NCI-H1417 (cell line): ENCODE results near the gene NCCRP1.

Experiments
- DNase-seq, 3 experiments: peaks; one replicate each; lab custom pipeline; 2025; lab: John Stamatoyannopoulos, UW

Gene NCCRP1

DNA sequence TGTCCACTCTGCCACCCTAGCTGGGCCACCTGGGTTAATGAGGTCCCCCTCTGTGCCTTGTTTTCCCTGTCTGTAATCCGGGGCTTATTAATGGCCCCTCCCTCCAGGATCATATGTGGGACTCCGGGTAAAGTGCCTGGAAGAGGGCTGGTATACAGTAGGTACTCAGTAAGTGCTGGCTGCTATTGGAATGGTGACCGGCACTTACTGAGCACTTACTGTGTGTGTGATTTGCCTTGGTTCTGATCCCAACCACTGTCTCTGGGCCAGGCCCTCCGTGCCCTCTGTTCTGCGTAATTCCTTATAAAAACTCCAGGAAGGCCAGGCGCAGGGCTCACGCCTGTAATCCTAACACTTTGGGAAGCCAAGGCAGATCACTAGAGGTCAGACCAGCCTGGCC is 30.9 kb upstream of the NCCRP1 start:
- DNase-seq: no peak

DNA sequence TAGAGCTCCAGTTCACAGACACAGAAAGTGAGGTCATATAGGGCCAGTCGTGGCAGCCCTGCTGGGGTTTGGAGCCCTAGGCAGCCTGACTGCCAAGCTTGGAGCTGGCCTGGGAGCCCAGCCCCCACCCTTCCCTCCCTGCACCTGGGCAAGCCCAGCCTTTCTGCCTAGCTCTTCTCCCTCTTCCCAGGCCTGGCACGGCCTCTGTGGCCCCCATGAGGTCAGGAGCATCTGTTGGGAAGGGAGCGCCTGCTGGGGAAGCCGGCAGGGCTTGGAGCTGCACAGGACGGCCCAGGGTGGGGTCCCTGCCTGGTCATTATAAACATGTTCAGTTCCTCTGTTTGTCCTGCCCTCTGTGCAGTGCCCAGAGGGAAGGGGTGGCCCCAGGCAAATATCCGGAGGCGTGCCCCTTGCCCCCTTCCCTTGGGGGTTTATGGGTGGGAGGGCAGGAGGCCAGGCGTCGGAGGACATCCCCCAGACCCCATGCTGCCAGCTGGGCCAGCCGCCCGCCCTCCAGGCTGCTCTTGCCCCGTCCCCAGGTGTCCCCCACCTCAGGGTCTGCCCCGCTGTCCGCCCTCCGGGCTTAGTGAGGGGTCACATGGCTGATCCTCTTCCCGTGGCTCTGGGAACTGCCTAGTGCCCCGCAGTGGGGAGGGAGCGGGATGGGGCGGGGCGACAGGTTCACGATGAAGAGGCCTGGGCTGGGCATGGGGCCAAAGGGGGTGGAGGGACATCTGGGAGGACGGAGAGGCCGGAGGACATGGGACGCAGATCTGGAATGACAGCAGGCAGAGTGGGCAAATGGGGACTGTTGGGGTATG is 30.0 kb upstream of the NCCRP1 start:
- DNase-seq: peak in 2 of 3 experiments; percentile 58 to 71

DNA sequence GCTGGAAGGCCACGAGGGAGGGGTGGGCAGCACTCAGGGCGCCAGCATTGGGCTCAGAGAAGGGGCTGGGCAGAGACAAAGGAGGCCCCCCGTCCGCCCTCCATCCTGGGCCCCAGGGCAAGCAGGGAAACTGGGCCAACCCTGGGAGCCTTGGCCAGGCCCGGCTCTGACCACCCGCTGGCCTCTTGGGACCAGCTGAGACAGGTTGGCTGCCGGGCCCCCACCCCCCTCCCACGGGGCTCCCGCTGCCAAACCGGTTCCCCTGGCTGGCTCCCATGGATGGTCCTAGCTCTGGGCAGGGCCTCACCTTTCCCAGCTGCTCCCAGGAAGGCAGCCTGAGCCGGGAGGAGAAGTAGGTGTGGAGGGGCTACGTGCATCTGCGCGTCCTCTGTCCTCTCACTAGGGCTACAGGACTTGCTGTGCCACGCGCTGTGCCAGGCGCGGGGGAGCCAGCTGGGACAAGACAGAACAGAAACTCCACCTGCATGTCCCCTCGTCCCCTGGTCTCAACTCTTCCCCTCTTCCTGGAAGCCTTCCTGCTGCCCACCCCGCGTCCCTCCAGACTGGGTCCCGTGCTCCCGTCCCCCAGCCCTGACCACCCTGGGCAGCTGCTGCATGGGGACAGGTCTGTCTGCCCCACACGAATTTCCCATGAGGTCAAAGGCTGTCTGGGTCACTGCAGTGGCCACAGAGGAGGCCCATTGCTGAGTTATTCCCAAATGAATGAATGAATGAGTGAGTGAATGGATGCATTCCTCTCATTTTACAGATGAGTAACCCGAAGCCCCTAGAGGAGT is 29.1 kb upstream of the NCCRP1 start:
- DNase-seq: peak in 2 of 3 experiments; percentile 57 to 72

DNA sequence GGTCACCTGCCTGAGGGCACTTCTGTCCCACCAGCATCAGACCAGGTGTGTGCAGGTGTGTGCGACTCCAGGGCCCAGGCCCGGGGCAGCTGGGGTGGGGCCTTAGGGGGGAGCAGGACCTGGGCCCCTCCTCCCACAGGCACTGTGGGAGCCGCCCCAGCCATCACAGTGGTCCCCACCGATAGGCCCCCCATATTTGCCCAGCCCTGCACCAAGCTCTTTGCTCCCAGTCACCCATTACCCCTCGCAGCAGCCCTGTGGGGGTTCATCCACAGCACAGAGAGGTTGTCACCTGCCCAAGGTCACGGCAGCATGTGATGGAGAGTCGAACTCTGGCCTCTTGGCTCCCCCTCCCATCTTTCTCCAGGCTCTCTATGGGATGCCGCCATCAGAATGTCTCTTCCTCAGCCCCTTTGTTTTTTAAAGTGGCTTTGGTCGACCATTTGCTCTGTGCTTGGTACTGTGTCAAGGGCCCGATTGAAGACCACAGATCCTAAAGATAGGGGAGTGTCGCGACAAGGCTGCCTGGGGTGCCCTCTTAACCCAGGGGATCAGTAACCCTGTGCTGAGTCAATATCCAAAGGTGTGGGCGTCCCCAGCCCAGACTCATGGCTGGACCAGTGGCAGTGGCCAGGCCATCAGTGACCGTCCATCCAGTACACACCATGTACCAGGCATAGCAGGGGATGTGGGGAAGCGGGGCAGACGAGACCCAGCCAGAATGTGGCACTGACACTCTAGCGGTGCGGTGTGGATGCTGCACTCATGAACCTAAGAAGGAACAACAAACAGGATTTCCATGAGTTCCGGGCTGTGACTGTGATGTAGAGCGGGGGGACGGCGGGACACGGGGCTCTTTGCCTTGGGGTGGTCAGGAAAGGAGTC is 28.3 kb upstream of the NCCRP1 start:
- no peak for DNase-seq

DNA sequence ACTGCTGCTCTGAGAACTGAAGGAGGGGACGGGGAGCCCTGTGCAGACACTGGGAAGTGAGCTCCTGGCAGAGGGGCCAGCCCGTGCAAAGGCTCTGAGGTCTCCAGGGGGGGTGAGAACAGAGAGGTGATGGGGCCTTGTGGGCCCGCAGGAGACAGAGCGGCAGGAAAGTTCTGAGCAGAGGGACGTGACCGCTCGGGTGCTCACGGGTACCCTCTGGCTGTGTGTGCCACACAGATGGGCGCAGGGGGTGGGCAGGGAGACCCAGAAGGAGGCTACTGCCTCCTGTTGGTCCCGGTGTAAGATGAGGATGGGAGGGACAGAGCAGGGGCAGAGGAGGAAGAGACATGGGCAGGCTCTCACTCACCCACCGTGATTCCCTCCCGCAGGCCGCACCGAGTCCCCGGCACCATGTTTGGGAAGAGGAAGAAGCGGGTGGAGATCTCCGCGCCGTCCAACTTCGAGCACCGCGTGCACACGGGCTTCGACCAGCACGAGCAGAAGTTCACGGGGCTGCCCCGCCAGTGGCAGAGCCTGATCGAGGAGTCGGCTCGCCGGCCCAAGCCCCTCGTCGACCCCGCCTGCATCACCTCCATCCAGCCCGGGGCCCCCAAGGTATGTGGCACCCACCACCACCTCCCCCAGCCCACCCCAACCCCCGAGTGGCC is 27.5 kb upstream of the NCCRP1 start:
- DNase-seq: no peak

DNA sequence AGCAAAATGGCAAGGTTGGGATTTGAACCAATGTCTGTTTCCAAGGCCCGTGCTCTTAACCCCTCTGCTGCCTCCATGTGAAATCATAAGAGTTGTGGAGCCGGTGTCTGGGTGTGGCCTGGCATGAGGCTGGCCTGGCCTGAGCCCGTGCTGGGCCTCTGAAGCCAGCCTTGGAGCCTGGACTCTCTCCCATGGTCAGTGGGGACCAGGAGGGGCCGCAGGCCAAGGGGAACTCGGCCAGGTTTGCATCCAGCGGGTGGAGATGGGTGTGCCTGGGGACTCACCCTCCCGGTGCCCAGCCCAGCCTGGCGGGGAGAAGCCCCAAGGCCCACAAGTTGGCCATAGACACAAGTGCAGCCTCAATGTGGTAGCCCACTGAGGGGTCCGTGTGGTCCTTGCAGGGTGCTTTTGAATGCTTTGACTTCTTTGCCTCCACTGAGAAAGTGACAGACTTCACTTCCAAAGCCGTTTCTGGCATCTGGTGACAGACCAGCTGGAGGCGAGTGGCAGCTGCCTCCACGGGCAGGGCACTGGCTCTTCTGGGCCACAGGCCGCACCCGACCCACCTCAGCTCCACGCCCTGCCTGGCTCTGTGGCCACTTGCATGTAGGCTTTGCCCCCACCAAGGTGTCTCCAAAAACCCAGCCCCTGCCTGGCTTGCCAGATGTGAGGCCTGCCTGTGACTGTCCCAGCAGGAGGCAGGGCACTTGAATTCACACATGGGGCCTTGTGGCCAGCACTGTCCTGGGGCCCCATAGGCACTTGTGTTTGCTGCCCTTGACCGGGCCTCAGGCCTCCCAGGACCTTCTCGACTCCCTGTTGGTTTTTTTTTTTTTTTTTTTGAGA is 26.2 kb upstream of the NCCRP1 start:
- DNase-seq: no peak

DNA sequence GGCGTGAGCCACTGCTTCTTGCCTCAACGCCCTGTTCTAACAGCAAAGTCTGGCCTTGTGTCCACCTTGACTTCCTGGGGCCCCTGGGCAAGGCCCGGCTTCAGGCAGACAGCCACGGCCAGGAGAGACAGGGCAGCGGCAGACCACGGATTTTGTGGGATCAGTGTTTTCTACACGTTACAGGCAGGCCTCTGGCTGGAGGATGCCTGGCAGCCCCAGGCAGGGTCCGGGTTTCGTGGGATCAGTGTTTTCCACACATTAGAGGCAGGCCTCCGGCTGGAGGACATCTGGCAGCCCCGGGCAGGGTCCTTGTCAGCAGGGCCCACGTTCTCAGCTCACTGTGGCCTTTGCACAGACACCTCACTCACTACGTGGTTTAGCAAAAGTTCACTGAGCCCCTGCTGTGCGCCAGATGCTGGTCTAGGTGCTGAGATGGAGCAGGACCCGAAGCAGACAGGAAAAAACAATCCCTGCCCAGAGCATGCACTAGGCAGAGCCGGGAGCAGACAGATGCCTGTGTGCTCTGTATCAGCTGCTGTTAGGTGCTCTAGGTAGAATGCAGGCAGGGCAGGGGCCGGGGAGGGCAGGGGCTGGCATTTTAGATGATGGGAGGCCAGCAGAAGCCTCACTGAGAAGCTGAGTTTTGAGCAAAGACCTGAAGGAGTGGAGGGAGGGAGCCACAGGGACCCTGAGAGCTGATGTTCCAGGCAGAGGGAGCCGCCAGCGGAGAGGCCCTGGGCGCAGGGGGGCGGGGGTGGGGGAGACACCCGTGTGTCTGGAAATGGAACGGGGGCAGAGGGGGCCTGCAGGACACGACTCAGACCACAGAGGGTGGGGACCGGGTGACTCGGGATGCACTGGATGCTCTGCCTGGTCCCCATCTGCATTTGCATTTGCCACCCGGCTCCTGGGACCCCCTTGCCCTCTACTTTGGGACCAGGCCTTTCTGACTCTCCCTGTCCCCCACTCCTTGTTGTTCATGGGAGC is 25.0 kb upstream of the NCCRP1 start:
- peak in 1 of 3 experiments; percentile 2 for DNase-seq

DNA sequence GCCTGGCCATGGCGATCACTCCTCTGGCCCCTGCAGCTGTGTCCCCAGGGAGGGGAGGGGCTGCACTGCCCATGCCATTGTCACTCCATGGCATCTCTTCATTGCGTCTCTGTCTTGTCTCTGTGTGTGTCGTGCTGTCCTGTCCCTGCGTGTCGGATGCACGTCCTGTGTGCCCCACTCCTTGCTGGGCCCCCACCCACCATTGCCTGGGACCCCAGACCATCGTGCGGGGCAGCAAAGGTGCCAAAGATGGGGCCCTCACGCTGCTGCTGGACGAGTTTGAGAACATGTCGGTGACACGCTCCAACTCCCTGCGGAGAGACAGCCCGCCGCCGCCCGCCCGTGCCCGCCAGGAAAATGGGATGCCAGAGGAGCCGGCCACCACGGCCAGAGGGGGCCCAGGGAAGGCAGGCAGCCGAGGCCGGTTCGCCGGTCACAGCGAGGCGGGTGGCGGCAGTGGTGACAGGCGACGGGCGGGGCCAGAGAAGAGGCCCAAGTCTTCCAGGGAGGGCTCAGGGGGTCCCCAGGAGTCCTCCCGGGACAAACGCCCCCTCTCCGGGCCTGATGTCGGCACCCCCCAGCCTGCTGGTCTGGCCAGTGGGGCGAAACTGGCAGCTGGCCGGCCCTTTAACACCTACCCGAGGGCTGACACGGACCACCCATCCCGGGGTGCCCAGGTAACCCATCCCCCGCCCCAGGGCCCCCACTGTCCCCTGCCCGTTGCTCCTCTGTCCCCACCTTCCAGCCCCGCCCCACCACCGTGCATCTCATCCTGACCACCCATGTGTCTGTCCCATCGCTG is 23.9 kb upstream of the NCCRP1 start:
- no peak for DNase-seq

DNA sequence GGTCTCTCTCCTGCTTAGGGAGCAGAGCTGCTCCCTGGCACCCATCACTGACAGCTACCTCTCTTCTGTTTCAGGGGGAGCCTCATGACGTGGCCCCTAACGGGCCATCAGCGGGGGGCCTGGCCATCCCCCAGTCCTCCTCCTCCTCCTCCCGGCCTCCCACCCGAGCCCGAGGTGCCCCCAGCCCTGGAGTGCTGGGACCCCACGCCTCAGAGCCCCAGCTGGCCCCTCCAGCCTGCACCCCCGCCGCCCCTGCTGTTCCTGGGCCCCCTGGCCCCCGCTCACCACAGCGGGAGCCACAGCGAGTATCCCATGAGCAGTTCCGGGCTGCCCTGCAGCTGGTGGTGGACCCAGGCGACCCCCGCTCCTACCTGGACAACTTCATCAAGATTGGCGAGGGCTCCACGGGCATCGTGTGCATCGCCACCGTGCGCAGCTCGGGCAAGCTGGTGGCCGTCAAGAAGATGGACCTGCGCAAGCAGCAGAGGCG is 23.2 kb upstream of the NCCRP1 start:
- DNase-seq: no peak

DNA sequence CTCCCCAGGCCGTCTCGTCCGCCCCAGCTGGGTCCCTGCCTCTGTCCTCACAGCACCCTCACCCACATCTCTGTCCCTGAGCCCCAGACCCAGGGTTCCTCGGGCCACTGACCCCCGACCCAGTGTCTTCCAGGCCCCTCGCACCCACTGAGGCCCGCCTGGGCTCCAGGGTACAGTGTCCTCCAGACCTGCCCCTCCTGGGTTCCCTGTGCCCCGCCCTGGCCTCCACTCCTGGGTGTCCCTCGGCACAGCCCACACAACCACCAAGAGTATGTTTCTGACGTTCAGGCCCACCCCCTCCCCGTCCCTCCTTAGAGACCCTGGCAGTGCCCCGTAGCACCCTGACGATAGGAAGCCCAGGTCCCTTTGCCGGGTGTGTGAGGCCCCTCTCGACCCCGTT is 22.6 kb upstream of the NCCRP1 start:
- no peak for DNase-seq

DNA sequence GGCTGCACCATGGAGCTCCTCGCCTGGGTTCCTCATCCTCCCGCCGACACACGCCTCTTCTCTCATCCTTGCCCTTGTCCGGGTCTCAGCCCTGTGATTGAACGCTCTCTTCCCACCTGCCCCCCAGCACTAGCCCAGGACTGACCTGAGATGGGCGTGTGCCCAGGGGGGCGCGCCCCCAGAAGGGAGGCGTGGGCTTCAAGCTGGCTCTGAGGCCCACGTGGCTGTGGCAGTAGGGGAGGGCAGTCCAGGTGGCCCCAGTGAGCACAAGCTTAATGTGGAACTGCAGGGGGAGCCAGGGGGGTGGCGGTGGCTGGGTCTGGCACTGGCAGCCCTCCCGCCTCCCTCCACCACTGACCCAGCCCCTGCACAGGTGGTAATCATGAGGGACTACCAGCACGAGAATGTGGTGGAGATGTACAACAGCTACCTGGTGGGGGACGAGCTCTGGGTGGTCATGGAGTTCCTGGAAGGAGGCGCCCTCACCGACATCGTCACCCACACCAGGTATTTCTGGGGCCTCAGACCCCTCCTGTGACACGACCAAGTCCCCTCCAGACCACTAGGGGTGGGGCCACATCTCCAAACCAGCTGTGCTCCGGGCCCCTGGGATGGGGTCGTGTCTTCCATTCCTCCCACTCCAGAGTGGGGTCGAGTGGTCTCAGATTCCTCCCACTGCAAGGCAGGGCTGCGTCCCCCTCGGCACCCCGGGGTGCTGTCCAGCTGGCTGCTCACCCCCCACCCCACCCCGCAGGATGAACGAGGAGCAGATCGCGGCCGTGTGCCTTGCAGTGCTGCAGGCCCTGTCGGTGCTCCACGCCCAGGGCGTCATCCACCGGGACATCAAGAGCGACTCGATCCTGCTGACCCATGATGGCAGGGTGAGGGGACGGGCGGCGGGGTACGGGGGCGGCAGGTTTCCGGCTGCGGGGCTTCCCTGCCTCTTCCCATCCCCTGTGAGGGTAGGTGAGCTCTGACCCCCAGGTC is 21.9 kb upstream of the NCCRP1 start:
- DNase-seq: no peak

DNA sequence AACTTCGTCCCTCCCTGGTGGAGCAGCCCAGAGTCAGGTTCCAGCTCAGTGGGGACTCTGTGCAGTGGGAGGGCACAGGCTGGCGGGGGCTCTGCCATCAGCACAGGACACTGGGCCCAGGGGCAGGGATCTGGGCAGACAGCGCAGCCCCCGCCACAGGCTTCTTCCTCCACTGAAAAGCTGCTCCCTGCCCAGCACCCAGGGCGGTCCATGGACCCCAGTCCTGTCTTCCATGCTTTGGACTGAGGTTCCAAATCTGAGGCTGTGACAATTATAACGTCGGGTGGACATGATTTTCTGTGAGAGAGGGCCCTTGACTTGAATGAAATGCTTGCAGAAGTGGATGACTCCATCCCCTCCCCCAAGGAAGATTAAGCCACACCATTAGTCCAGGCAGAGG is 21.2 kb upstream of the NCCRP1 start:
- no peak for DNase-seq

DNA sequence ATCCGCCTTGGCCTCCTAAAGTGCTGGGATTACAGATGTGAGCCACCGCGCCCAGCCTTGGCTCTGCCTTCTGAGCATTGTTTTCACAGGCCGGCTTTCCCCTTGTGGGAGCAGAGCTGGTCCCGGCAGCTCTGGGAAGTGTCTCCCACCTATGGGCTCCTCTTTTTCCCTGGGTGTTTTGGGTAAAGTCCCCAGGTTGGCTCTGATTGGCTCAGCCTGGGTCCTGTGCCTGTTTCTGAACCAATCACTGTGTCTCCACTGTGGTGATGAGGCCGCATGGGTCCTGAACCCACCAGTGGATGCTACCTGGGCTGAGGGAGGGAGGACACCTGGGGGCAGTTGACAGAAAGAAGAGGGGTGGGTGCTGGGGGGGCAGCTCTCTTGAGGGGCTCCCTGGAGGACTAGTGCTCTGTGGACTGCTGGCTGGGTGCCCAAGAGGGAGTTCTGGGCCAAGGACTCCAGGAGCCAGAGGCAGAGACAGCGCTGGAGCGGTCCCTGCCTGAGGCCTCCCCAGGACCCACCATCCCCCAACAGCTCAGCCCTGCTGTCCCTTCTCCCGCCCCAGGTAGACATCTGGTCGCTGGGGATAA is 19.6 kb upstream of the NCCRP1 start:
- no peak for DNase-seq

DNA sequence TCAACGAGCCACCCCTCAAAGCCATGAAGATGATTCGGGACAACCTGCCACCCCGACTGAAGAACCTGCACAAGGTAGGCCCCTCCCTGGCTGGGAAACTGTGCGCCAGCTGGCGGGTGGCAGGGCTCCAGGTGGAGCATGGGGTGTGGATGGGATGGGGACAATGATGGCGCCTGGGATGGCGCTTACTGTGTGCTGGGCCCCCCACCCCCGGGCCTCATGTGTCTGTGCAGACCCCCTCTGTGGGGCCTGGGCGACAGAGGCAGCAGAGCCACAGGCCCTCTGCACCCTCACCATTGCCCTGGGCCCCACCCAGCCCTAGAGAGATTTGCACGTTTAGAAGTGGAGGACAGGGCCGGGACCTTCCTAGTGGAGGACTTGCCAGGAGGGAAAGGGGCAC is 19.0 kb upstream of the NCCRP1 start:
- DNase-seq: no peak

DNA sequence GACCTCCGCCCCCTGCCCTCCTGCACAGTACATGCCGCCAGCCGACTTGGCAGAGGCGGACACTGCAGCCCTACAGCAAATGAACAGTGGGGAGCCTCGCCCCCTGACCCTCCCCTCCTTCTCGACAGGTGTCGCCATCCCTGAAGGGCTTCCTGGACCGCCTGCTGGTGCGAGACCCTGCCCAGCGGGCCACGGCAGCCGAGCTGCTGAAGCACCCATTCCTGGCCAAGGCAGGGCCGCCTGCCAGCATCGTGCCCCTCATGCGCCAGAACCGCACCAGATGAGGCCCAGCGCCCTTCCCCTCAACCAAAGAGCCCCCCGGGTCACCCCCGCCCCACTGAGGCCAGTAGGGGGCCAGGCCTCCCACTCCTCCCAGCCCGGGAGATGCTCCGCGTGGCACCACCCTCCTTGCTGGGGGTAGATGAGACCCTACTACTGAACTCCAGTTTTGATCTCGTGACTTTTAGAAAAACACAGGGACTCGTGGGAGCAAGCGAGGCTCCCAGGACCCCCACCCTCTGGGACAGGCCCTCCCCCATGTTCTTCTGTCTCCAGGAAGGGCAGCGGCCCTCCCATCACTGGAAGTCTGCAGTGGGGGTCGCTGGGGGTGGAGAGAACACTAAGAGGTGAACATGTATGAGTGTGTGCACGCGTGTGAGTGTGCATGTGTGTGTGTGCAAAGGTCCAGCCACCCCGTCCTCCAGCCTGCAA is 18.3 kb upstream of the NCCRP1 start:
- no peak for DNase-seq

DNA sequence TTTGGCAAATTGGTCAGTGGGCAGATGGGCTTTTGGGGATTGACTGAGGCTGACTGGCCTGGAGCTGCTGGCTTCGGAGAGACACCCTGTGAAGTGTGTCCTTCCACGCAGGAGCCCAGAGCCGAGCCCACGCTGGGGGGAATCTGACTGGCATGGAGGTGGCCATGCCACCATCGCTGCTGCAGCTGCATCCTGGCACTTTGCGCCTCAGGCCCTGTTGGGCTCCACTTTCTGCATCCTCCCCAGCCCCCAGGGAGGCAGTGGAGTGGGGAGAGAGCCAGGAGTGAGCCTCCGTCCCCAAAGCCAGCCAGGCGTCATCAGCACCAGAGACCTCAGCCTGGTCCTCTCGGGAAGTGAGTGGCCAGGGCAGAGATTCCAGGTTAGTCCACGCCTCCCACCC is 17.0 kb upstream of the NCCRP1 start:
- no peak for DNase-seq
